ENCODE data around the gene ABHD10.

DNA sequence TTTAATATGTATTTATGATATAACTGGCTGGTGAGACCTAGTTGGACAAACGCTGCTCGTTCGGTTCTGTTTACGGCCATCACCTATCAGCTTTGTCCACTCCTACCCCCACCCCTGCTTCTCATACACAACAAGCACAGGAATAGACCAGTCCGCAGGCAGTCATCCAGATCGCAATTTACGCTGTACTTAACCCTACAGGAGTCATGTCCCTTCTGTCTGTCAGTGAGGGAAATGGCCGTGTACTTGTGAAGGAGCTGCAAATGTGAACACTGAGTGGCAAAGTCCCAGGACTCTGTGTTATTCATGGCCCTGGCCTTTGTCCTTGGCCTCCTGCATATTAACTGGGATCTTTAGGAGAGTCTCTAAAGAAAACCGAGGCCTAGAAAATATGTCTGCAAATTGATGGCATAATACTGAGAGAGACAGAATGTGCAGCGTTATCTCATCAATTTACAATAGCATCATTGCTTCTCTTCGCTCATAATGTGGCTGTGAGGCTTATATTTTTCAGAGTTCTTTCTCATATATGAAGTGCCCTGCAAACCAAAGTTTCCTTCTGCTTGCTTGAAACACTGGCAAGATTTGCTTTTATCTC is 7.2 kb upstream of the ABHD10 start:
- no peak for TF ChIP-seq CTCF (IDR thresholded peaks at IDR 0.05)
- TF ChIP-seq POLR2AphosphoS5 (IDR thresholded peaks at IDR 0.05), result no peak
- no peak for TF ChIP-seq POLR2A (IDR thresholded peaks at IDR 0.05)
- no peak for TF ChIP-seq EP300 (IDR thresholded peaks at IDR 0.05; ENCODE audit: low read depth)
